ENCODE data around the gene CD180. TPM values are rescaled to one million over a fixed set of nuclear protein-coding genes. Genes with fewer than 3 reads are reported as not detected.

CD180 gene
- total RNA-seq, 1 donor from 2014 or later: 4.9 TPM

GRCh38 chr5:67194166-67194565 is 2.4 kb downstream of the CD180 start:
- intact Hi-C loops (cut with DNase I): no loop called here
- H3K4me3 ChIP-seq: no peak overlapping the region
- no peak for DNase-seq
- H3K4me1 ChIP-seq: peaks cover 23% of the 10 kb centered on the region
- no peaks in the 10 kb centered on the region for H3K27me3 ChIP-seq (ENCODE audit: low read depth)
- no peak for TF ChIP-seq CTCF (IDR thresholded peaks at IDR 0.05)
- H3K27ac ChIP-seq: peak overlapping the region; percentile 44
- no peaks in the 10 kb centered on the region for H3K9me3 ChIP-seq
- ATAC-seq: peak in 1 of 2 donors; percentile 34
- H3K36me3 ChIP-seq: no peaks in the 10 kb centered on the region

GRCh38 chr5:67193439-67193807 is 3.2 kb downstream of the CD180 start:
- no peaks in the 10 kb centered on the region for H3K36me3 ChIP-seq
- DNase-seq (no peak), ATAC-seq (no peak)
- peak overlapping the region; percentile 44 for H3K27ac ChIP-seq
- peak overlapping the region; percentile 1 for H3K4me3 ChIP-seq
- intact Hi-C loops (cut with DNase I): no loop called here
- no peaks in the 10 kb centered on the region for H3K27me3 ChIP-seq (ENCODE audit: low read depth)
- H3K4me1 ChIP-seq: peaks cover 22% of the 10 kb centered on the region
- H3K9me3 ChIP-seq: no peaks in the 10 kb centered on the region
- no peak for TF ChIP-seq CTCF (IDR thresholded peaks at IDR 0.05)

GRCh38 chr5:67192719-67193438 is 3.7 kb downstream of the CD180 start:
- DNase-seq: no peak
- Histone ChIP-seq H3K4me3 (no peak overlapping the region), H3K4me1 (peaks cover 27% of the 10 kb centered on the region), H3K9me3 (no peaks in the 10 kb centered on the region), H3K27ac (peak overlapping the region; percentile 44), H3K36me3 (no peaks in the 10 kb centered on the region), H3K27me3 (ENCODE audit: low read depth) (no peaks in the 10 kb centered on the region)
- intact Hi-C loops (cut with DNase I): no loop called here
- TF ChIP-seq CTCF (IDR thresholded peaks at IDR 0.05): no peak
- ATAC-seq: peak; percentile 78 to 79

GRCh38 chr5:67190861-67191260 is 5.7 kb downstream of the CD180 start:
- Histone ChIP-seq H3K4me3 (no peak overlapping the region), H3K27ac (no peak overlapping the region), H3K36me3 (no peaks in the 10 kb centered on the region), H3K27me3 (ENCODE audit: low read depth) (no peaks in the 10 kb centered on the region), H3K9me3 (no peaks in the 10 kb centered on the region), H3K4me1 (peaks cover 30% of the 10 kb centered on the region)
- intact Hi-C loops (cut with DNase I): no loop called here
- no peak for TF ChIP-seq CTCF (IDR thresholded peaks at IDR 0.05)
- ATAC-seq (no peak), DNase-seq (no peak)

GRCh38 chr5:67190410-67190809 is 6.2 kb downstream of the CD180 start:
- Histone ChIP-seq H3K4me3 (no peak overlapping the region), H3K4me1 (peaks cover 30% of the 10 kb centered on the region), H3K27ac (no peak overlapping the region), H3K27me3 (ENCODE audit: low read depth) (no peaks in the 10 kb centered on the region), H3K36me3 (no peaks in the 10 kb centered on the region), H3K9me3 (no peaks in the 10 kb centered on the region)
- ATAC-seq (peak; percentile 43 to 52), DNase-seq (peak; percentile 56)
- no peak for TF ChIP-seq CTCF (IDR thresholded peaks at IDR 0.05)
- intact Hi-C loops (cut with DNase I): no loop called here
